ENCODE data around the gene EPOP. TPM values are rescaled to one million over a fixed set of nuclear protein-coding genes. Genes with fewer than 3 reads are reported as not detected.
"Not testable (repeated sequence)": the region's sequence is repeated elsewhere in the genome, so short reads cannot be mapped to it uniquely, and the experiment has no call there.

Gene EPOP
- total RNA-seq, 4 donors from 2014 or later = 0.29 to 1.2 (median 0.75) TPM; not detected in 1

DNA sequence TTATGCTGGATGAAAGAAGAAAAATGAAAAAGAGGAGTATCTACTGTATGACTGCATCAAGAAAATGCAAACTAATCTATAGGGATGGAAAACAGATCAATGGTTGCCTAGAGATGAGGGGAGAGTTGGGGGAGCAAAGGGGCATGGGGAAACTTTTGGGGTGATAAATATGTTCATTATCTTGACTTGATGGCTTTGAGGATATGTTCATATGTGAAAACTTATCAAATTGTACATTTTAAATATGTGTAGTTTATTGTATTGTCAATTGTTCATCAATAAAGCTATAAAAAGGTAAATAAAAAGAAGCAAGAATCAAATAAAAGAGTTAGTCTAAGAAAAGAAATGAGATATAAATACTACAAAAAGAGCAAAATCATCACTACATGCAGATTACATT, 49.3 kb downstream of the EPOP start:
- ATAC-seq (no peak), DNase-seq (no peak)
- intact Hi-C loops (cut with DNase I; ENCODE audit: low total_unique reads) (no loop called here), in situ Hi-C loops (cut with MboI; ENCODE audit: low sequenced_read_pairs in 4 of 4) (no loop called here)
- H3K4me3 ChIP-seq = no peak overlapping the region
- no peaks in the 10 kb centered on the region for H3K36me3 ChIP-seq
- no peak overlapping the region for H3K27ac ChIP-seq
- H3K4me1 ChIP-seq = no peaks in the 10 kb centered on the region
- no peaks in the 10 kb centered on the region for H3K9me3 ChIP-seq
- peaks cover 0 to 19% (median 11%) of the 10 kb centered on the region in 3 donors for H3K27me3 ChIP-seq
- no peak for TF ChIP-seq POLR2A (IDR thresholded peaks at IDR 0.05)
- TF ChIP-seq, protein P1, sequence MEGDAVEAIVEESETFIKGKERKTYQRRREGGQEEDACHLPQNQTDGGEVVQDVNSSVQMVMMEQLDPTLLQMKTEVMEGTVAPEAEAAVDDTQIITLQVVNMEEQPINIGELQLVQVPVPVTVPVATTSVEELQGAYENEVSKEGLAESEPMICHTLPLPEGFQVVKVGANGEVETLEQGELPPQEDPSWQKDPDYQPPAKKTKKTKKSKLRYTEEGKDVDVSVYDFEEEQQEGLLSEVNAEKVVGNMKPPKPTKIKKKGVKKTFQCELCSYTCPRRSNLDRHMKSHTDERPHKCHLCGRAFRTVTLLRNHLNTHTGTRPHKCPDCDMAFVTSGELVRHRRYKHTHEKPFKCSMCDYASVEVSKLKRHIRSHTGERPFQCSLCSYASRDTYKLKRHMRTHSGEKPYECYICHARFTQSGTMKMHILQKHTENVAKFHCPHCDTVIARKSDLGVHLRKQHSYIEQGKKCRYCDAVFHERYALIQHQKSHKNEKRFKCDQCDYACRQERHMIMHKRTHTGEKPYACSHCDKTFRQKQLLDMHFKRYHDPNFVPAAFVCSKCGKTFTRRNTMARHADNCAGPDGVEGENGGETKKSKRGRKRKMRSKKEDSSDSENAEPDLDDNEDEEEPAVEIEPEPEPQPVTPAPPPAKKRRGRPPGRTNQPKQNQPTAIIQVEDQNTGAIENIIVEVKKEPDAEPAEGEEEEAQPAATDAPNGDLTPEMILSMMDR (IDR thresholded peaks at IDR 0.05 in 4 of 5, conservative IDR thresholded peaks at IDR 0.05 in 1 of 5) = no peak

DNA sequence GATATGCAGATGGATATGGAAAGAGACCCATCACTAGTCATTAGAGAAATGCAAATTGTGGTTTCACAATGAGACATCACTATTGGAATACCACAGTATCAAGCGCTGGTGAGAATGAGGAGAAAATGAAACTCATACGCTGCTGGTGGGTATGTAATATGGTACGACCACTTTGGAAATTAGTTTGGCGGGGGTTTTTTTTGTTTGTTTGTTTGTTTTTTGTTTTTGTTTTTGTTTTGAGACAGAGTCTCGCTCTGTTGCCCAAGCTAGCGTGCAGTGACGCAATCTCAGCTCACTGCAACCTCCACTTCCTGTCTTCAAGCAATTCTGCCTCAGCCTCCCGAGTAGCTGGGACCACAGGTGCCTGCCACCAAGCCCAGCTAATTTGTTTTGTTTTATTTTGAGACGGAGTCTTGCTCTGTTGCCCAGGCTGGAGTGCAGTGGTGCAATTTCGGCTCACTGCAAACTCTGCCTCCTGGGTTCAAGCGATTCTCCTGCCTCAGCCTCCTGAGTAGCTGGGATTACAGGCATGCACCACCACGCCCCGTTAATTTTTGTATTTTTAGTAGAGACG, 49.9 kb downstream of the EPOP start:
- H3K27me3 ChIP-seq = peaks cover 0 to 22% (median 11%) of the 10 kb centered on the region in 3 donors
- H3K36me3 ChIP-seq; ATAC-seq; H3K9me3 ChIP-seq; in situ Hi-C loops (cut with MboI; ENCODE audit: low sequenced_read_pairs in 4 of 4); H3K4me1 ChIP-seq; H3K27ac ChIP-seq; H3K4me3 ChIP-seq; intact Hi-C loops (cut with DNase I; ENCODE audit: low total_unique reads); DNase-seq: not testable (repeated sequence)

Small RNA genes lying within 50 kb of the gene (microRNA-seq; reads per million reads assigned to microRNA genes)
- gene MIR4726 (ENCODE audit: borderline replicate concordance in 2 of 2) (0 reads per million in 2 donors), gene MIR4734 (ENCODE audit: borderline replicate concordance in 2 of 2) (0 reads per million in 2 donors)

Other genes starting within 250 kb of the EPOP start
- 10 to 100 TPM in 3 of 4 donors, 1 to 10 TPM in 1; 8.0 to 22.7 (median 12.1) TPM for gene ARHGAP23, start 246.5 kb downstream of the EPOP start, total RNA-seq
- under 1 TPM in 1 of 4 donors, not detected in 3; 0.24 TPM for gene SRCIN1, start 69.0 kb downstream of the EPOP start, total RNA-seq
- 10 to 100 TPM; 48.2 to 76.8 (median 56.3) TPM for gene MLLT6, start 30.3 kb upstream of the EPOP start, total RNA-seq
- 10 to 100 TPM; 10.0 to 25.8 (median 13.3) TPM for gene CISD3, start 55.4 kb upstream of the EPOP start, total RNA-seq
- 1 to 10 TPM; 1.3 to 4.0 (median 1.6) TPM for gene PCGF2, start 73.4 kb upstream of the EPOP start, total RNA-seq
- gene PSMB3, start 77.8 kb upstream of the EPOP start, total RNA-seq = 100 to 1,000 TPM; 211 to 334 (median 280) TPM
- gene PIP4K2B, start 124.6 kb upstream of the EPOP start, total RNA-seq = 10 to 100 TPM; 57.2 to 97.0 (median 76.8) TPM
- 10 to 100 TPM in 3 of 4 donors, 1 to 10 TPM in 1; 9.1 to 14.4 (median 12.3) TPM for gene CWC25, start 150.4 kb upstream of the EPOP start, total RNA-seq
- 1,000 to 10,000 TPM in 1 of 4 donors, 100 to 1,000 TPM in 3; 878 to 1,126 (median 955) TPM for gene RPL23, start 178.8 kb upstream of the EPOP start, total RNA-seq
- gene LASP1, start 195.1 kb upstream of the EPOP start, total RNA-seq = 10 to 100 TPM; 10.7 to 24.1 (median 20.5) TPM

Measured in gastrocnemius medialis (tissue), 4 donors.